ENCODE measurements around the gene ATP5PF. TPM values are rescaled to one million over a fixed set of nuclear protein-coding genes. Genes with fewer than 3 reads are reported as not detected.
A peak's percentile ranks its signal among the peaks of the same experiment; 100 is the strongest.

The ATP5PF gene
- total and polyA plus RNA-seq, 12 donors = 537 to 965 (median 844) TPM

DNA sequence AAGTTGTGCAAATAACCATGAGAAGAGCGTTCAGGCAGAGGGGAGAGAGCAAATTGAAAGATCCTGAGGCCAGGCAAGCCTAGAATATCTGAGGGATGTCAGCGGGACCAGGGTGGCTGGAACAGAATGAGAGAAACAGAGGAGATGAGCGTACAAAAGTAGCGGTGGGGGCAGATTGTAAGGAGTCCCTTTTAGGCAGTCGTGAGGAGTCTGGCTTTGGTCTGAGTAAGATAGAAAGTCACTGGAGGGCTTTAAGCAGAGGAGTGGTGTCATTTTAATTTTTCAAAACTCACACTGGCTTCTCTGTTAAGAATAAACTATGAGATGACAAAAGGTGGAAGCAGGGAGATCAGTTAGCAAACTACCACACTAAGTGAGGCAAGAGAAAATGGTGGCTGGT lies 24.2 kb downstream of the ATP5PF start:
- no peak overlapping the region for H3K27ac ChIP-seq
- H3K4me3 ChIP-seq = no peak overlapping the region
- peaks cover 0 to 32% (median 8%) of the 10 kb centered on the region in 9 donors for H3K4me1 ChIP-seq
- no peaks in the 10 kb centered on the region for H3K9me3 ChIP-seq
- intact Hi-C loops (cut with DNase I) = no loop called here
- H3K27me3 ChIP-seq = no peaks in the 10 kb centered on the region
- H3K36me3 ChIP-seq = peaks cover 0 to 84% (median 24%) of the 10 kb centered on the region in 9 donors
- 94 to 95% methylated on average over 5 of the region's 5 CpGs for WGBS, 2 donors
- ATAC-seq (no peak), DNase-seq (no peak)
- TF ChIP-seq, protein P1, sequence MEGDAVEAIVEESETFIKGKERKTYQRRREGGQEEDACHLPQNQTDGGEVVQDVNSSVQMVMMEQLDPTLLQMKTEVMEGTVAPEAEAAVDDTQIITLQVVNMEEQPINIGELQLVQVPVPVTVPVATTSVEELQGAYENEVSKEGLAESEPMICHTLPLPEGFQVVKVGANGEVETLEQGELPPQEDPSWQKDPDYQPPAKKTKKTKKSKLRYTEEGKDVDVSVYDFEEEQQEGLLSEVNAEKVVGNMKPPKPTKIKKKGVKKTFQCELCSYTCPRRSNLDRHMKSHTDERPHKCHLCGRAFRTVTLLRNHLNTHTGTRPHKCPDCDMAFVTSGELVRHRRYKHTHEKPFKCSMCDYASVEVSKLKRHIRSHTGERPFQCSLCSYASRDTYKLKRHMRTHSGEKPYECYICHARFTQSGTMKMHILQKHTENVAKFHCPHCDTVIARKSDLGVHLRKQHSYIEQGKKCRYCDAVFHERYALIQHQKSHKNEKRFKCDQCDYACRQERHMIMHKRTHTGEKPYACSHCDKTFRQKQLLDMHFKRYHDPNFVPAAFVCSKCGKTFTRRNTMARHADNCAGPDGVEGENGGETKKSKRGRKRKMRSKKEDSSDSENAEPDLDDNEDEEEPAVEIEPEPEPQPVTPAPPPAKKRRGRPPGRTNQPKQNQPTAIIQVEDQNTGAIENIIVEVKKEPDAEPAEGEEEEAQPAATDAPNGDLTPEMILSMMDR (IDR thresholded peaks at IDR 0.05) = no peak

DNA sequence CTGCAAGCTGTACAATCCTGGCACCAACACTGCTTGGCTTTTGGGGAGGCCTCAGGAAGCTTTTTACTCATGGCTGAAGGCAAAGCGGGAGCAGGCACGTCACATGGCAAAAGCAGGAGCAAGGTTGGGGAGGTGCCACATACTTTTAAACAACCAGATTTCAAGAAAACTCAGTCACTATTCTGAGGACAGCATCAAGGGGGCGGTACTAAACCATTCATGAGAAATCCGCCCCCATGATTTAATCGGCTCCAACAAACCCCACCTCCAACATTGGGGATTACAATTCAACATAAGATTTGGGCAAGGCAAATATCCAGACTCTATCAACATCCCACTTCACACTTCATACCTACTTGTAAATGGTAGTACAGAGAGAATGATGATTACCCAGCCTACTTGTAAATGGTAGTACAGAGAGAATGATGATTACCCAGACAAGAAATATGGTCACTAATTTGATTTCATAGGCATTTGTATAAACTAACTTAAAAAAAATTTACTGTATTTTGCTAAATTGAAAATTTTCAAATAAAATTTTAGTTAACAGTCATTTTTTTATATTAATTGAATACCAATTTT lies 24.9 kb downstream of the ATP5PF start:
- TF ChIP-seq, protein P1 (IDR thresholded peaks at IDR 0.05) = no peak
- Histone ChIP-seq H3K27me3 (no peaks in the 10 kb centered on the region), H3K4me3 (no peak overlapping the region), H3K27ac (peak overlapping the region in 1 of 10 donors; percentile 12), H3K36me3 (peaks cover 0 to 84% (median 18%) of the 10 kb centered on the region in 9 donors), H3K4me1 (peaks cover 0 to 32% (median 8%) of the 10 kb centered on the region in 9 donors), H3K9me3 (no peaks in the 10 kb centered on the region)
- intact Hi-C loops (cut with DNase I) = loop anchor here (2.0 to 5.0 kb wide), 3 partner anchors 67 to 102 kb away; partner anchors contain the start of gene MRPL39 (in 3 of the 10)
- 73 to 79% methylated on average over 5 of the region's 5 CpGs for WGBS, 2 donors
- DNase-seq (no peak), ATAC-seq (no peak)

DNA sequence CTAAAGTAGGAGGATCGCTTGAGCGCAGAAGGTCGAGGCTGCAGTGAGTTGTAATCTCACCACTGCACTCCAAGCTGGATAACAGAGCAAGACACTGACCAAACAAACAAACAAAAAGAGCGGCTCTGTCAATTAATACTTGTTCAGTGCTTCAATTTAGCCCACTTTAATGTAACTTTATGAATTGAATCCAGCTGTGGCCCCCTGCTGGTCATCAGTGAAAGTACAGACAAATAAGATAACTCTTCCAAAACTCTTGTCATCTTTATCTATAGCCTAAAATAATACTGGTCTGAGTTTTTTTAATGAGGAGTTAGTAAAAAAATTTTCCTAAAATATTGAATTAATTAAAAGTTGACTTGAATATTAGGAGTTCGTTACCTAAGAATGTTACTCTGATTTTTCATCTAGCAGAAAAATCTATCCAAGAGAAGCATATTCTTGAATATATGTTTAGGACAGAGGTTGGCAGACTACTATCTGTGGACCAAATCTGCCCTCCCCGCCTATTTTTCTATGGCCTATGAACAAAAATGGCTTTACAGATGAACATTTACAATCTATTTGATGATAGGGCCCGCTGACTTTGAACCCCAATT lies 26.1 kb downstream of the ATP5PF start:
- no peaks in the 10 kb centered on the region for H3K27me3 ChIP-seq
- no peak overlapping the region for H3K4me3 ChIP-seq
- H3K36me3 ChIP-seq = peaks cover 0 to 84% (median 13%) of the 10 kb centered on the region in 9 donors
- peaks cover 0 to 32% (median 8%) of the 10 kb centered on the region in 9 donors for H3K4me1 ChIP-seq
- 67 to 70% methylated on average over 7 of the region's 7 CpGs for WGBS, 2 donors
- ATAC-seq (peak in 1 of 8 donors; percentile 26), DNase-seq (peak in 1 of 2 donors; percentile 43)
- intact Hi-C loops (cut with DNase I) = loop anchor here (1.0 to 5.0 kb wide), 4 partner anchors 66 to 101 kb away; partner anchors contain the start of gene MRPL39 (in 3 of the 10)
- H3K9me3 ChIP-seq = no peaks in the 10 kb centered on the region
- TF ChIP-seq, protein P1 (IDR thresholded peaks at IDR 0.05) = peak; percentile 79 to 93 (median 85)
- no peak overlapping the region for H3K27ac ChIP-seq

DNA sequence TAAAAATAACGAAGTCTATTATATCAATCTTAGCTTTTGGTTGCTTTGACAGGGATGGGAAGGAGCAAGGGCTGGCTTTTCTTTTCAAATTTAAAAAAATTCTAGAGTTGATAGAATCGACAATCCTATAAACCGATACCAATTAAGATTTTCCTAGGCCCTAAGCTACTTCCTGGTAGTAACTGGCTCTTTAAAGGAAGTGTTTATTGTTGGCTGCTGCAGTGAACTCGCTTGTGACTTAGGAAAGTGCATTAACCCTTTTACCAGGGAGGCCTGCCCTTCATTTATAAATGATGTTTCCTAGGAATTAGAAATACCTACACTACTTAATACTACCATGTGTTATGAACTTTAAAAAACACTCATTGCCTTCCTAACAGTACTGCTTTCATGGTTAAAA lies 33.2 kb downstream of the ATP5PF start:
- TF ChIP-seq, protein P1 (IDR thresholded peaks at IDR 0.05) = no peak
- 49 to 57% methylated on average over 4 of the region's 4 CpGs for WGBS, 2 donors
- peak overlapping the region in 5 of 10 donors; percentile 24 to 67 (median 51) for H3K27ac ChIP-seq
- DNase-seq = no peak
- intact Hi-C loops (cut with DNase I) = no loop called here
- peaks cover 0 to 92% (median 4%) of the 10 kb centered on the region in 9 donors for H3K36me3 ChIP-seq
- H3K4me3 ChIP-seq = no peak overlapping the region
- ATAC-seq = no peak
- no peaks in the 10 kb centered on the region for H3K27me3 ChIP-seq
- H3K9me3 ChIP-seq = no peaks in the 10 kb centered on the region
- peaks cover 0 to 19% (median 0%) of the 10 kb centered on the region in 9 donors for H3K4me1 ChIP-seq

All from heart right ventricle (tissue), 16 donors.